ENCODE measurements around the gene BCCIP. TPM values are rescaled to one million over a fixed set of nuclear protein-coding genes. Genes with fewer than 3 reads are reported as not detected.

The BCCIP gene
- total RNA-seq, 1 experiment from 2014 or later: 159 TPM

GRCh38 chr10:125774581-125775191, 48.7 kb upstream of the BCCIP start (continued):
- TF ChIP-seq CTCF (IDR thresholded peaks at IDR 0.05 in 2 of 3, conservative IDR thresholded peaks at IDR 0.05 in 1 of 3; ENCODE audit: borderline replicate concordance in 1 of 3, insufficient read depth in 1 of 3, low read depth in 2 of 3, low read length in 2 of 3): no peak
- TF ChIP-seq CBX3 (IDR thresholded peaks at IDR 0.05; ENCODE audit: low read depth): no peak
- TF ChIP-seq, protein P1, sequence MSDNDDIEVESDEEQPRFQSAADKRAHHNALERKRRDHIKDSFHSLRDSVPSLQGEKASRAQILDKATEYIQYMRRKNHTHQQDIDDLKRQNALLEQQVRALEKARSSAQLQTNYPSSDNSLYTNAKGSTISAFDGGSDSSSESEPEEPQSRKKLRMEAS (IDR thresholded peaks at IDR 0.05): no peak

DNA sequence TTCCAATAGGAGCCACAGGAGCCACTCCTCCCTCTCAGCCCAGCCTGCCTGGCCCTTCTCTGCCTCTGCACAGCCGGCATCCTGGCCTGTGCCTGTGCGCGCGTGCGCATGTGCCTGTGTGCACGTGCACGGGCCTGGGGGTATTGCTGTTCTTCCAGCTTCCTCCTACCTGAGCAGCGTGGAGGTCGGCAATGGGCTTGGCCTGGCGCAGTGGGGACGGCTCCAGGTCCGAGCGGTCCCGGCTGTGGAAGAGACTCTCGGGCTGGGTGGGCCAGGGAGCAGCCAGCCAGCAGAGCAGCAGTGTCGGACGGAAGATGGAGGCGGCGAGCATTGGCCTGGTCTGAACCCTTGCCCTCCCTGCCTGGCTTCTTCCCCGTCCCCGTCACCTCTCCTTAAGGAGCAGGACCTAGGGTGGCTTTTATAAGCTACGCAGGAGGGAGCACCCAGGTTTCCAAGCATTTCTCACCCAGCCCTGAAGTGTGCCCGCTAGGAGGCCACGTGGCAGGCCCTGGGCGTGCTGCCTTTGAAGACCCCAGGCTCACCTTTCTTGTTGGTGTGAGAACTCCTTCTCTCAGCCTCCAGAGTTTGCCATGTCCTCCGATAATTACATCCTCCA, 47.7 kb upstream of the BCCIP start, which contains the start of gene MMP21:
Gene MMP21 (minus strand): TSS at position 331 of the 616 bp plus-strand sequence. CDS start 0 bp downstream, at position 331.
- Histone ChIP-seq H3K4me3 (replicated peaks in 1 of 2; ENCODE audit: low read depth in 1 of 2, low read length in 2 of 2) (no peak within 1 kb of the TSS), H3K4me2 (ENCODE audit: low read length) (no peak within 1 kb of the TSS), H2AFZ (ENCODE audit: low read depth, low read length, poor library complexity, severe bottlenecking) (no peak within 1 kb of the TSS), H3K4me1 (ENCODE audit: control insufficient read depth in 1 of 2, insufficient read depth in 2 of 2, low read length in 2 of 2) (no peaks in the 10 kb centered on the region), H3K36me3 (ENCODE audit: control insufficient read depth in 1 of 2, insufficient read depth in 2 of 2, low read length in 2 of 2) (no peaks in the 10 kb centered on the region), H3K79me2 (ENCODE audit: insufficient read depth, low read length) (no peaks in the 10 kb centered on the region), H3K27me3 (ENCODE audit: insufficient read depth, low read length) (no peaks in the 10 kb centered on the region), H3K9ac (ENCODE audit: low read length) (no peak within 1 kb of the TSS), H3K9me2 (ENCODE audit: insufficient read depth) (no peaks in the 10 kb centered on the region), H4K20me1 (ENCODE audit: insufficient read depth) (no peaks in the 10 kb centered on the region), H3K27ac (ENCODE audit: low read depth, low read length) (no peak within 1 kb of the TSS), H3K9me3 (ENCODE audit: control insufficient read depth in 1 of 2, insufficient read depth in 1 of 2, low read depth in 1 of 2, low read length in 2 of 2) (no peaks in the 10 kb centered on the region)
- peak; percentile 35; the same call in 1 of the 2 replicates for ATAC-seq
- BruUV-seq (replicated peaks): no TSS peak
- DNase-seq (ENCODE audit: low read depth, low spot score): no peak
- ChIA-PET RAD21 (ENCODE audit: low non-redundant PET in 1 of 2, low total read pairs in 2 of 2, uncharacterized antibody in 2 of 2, unreplicated experiment in 2 of 2) (no interaction called here), CTCF (no interaction called here), POLR2A (no interaction called here)
- no peak for TF ChIP-seq YY1 (IDR thresholded peaks at IDR 0.05; ENCODE audit: extremely low read depth, insufficient replicate concordance, low read depth, low read length)
- no peak for TF ChIP-seq CEBPB (IDR thresholded peaks at IDR 0.05; ENCODE audit: low read depth)
- TF ChIP-seq POLR2AphosphoS5 (IDR thresholded peaks at IDR 0.05; ENCODE audit: low read depth, low read length): no peak
- no peak for TF ChIP-seq ZFX (IDR thresholded peaks at IDR 0.05)
- no peak for TF ChIP-seq POLR2A (IDR thresholded peaks at IDR 0.05; ENCODE audit: borderline replicate concordance, extremely low read depth, insufficient read depth, insufficient read length)
- TF ChIP-seq EZH2phosphoT487 (IDR thresholded peaks at IDR 0.05; ENCODE audit: borderline replicate concordance): no peak
- no peak for TF ChIP-seq FOSL1 (IDR thresholded peaks at IDR 0.05; ENCODE audit: low read depth)
- no peak for TF ChIP-seq ZNF274 (IDR thresholded peaks at IDR 0.05; ENCODE audit: low read depth, low read length)
- no peak for TF ChIP-seq RAD21 (IDR thresholded peaks at IDR 0.05; ENCODE audit: low read depth)
- TF ChIP-seq TCF7L2 (IDR thresholded peaks at IDR 0.05; ENCODE audit: borderline replicate concordance, extremely low read depth, insufficient read depth, insufficient read length): no peak
- no peak for TF ChIP-seq SP1 (IDR thresholded peaks at IDR 0.05; ENCODE audit: low read depth)
- TF ChIP-seq EGR1 (IDR thresholded peaks at IDR 0.05; ENCODE audit: low read depth): no peak
- TF ChIP-seq SRF (IDR thresholded peaks at IDR 0.05; ENCODE audit: low read depth): no peak
- TF ChIP-seq, protein P1 (IDR thresholded peaks at IDR 0.05): no peak
- TF ChIP-seq ATF3 (IDR thresholded peaks at IDR 0.05): no peak
- TF ChIP-seq CBX3 (IDR thresholded peaks at IDR 0.05; ENCODE audit: low read depth): no peak
- TF ChIP-seq, protein P2, sequence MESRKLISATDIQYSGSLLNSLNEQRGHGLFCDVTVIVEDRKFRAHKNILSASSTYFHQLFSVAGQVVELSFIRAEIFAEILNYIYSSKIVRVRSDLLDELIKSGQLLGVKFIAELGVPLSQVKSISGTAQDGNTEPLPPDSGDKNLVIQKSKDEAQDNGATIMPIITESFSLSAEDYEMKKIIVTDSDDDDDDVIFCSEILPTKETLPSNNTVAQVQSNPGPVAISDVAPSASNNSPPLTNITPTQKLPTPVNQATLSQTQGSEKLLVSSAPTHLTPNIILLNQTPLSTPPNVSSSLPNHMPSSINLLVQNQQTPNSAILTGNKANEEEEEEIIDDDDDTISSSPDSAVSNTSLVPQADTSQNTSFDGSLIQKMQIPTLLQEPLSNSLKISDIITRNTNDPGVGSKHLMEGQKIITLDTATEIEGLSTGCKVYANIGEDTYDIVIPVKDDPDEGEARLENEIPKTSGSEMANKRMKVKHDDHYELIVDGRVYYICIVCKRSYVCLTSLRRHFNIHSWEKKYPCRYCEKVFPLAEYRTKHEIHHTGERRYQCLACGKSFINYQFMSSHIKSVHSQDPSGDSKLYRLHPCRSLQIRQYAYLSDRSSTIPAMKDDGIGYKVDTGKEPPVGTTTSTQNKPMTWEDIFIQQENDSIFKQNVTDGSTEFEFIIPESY (IDR thresholded peaks at IDR 0.05; ENCODE audit: extremely low read depth, insufficient replicate concordance, low read length): no peak
- TF ChIP-seq JUND (IDR thresholded peaks at IDR 0.05): no peak
- intact Hi-C loops (cut with micrococcal nuclease): no loop called here

Measured in HCT116 (cell line).